ENCODE data around the gene HDAC4. TPM values are rescaled to one million over a fixed set of nuclear protein-coding genes. Genes with fewer than 3 reads are reported as not detected.
A peak's percentile ranks its signal among the peaks of the same experiment; 100 is the strongest.

Gene HDAC4
- total and polyA plus RNA-seq, 2 experiments from 2014 or later = 8.1 to 41.8 TPM

DNA sequence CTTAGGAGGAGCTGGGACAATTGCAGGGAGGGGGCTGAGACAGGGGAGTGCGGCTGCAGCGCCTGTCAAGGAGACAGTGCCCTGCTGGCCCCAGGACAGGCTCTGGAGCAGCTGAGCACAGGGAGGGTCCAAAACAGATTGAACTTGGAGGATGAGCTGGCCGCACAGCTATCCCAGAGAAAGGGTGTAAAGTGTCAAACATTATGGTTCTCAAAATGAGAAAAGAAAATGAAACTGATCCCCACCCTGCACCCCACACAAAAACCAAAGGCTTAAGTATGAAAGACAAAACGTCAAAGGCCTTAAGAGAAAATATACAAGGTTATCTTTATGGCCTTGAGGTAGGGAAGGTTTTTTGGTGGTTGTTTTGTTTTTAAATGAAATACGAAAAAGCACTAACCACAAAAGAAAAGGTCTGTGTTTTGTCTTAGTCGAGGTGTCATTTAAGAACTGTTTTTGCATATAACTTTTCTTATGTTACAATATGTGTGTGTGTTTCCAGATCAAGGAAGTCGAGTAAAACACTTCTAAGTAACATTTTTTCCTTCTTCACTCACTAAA is 111.8 kb downstream of the HDAC4 start:
- Histone ChIP-seq H3K79me2 (replicated peaks; ENCODE audit: insufficient read depth) (peaks cover 82% of the 10 kb centered on the region), H3K27ac (ENCODE audit: low read depth) (no peak overlapping the region; the same call in 1 of the 2 replicates)

DNA sequence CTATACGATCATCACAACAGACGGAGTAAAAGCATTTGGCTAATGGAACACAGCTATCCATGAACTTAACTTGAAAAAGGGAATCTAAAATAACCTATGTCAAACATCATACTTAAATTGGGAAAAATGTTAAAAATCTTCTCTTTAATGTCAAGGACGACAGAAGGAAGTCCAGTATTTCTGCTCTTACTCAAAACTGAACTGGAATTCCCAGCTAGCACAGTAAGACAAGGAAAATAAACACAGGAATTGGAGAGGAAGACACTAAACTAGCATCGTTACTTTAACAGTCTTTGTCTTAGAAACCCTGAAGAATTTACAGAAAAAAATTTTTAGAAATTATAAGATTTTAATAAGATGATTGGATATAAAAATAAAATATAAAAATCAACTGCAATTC is 112.6 kb downstream of the HDAC4 start:
- ATAC-seq = no peak
- Histone ChIP-seq H3K27me3 (ENCODE audit: insufficient read depth) (no peaks in the 10 kb centered on the region), H3K9me2 (ENCODE audit: insufficient read depth) (no peaks in the 10 kb centered on the region), H3K36me3 (ENCODE audit: insufficient read depth) (no peaks in the 10 kb centered on the region), H4K20me1 (replicated peaks; ENCODE audit: insufficient read depth) (no peaks in the 10 kb centered on the region; the same call in none of the 2 replicates), H3K4me2 (no peak overlapping the region), H3F3A (replicated peaks; ENCODE audit: low read depth) (no peaks in the 10 kb centered on the region; the same call in 1 of the 2 replicates), H3K27ac (ENCODE audit: low read depth) (no peak overlapping the region), H2AFZ (no peak overlapping the region), H3K4me3 (no peak overlapping the region), H3K79me2 (replicated peaks; ENCODE audit: insufficient read depth) (peaks cover 79% of the 10 kb centered on the region), H3K4me1 (ENCODE audit: insufficient read depth) (peaks cover 29% of the 10 kb centered on the region)
- H3K36me3 Mint-ChIP-seq (ENCODE audit: low read depth) = no peaks in the 10 kb centered on the region
- H3K27me3 Mint-ChIP-seq (ENCODE audit: insufficient read depth, low read depth, poor library complexity) = peaks cover 21% of the 10 kb centered on the region
- no peaks in the 10 kb centered on the region for H3K9me3 Mint-ChIP-seq
- no peak overlapping the region for H3K27ac Mint-ChIP-seq
- TF ChIP-seq, protein P1, sequence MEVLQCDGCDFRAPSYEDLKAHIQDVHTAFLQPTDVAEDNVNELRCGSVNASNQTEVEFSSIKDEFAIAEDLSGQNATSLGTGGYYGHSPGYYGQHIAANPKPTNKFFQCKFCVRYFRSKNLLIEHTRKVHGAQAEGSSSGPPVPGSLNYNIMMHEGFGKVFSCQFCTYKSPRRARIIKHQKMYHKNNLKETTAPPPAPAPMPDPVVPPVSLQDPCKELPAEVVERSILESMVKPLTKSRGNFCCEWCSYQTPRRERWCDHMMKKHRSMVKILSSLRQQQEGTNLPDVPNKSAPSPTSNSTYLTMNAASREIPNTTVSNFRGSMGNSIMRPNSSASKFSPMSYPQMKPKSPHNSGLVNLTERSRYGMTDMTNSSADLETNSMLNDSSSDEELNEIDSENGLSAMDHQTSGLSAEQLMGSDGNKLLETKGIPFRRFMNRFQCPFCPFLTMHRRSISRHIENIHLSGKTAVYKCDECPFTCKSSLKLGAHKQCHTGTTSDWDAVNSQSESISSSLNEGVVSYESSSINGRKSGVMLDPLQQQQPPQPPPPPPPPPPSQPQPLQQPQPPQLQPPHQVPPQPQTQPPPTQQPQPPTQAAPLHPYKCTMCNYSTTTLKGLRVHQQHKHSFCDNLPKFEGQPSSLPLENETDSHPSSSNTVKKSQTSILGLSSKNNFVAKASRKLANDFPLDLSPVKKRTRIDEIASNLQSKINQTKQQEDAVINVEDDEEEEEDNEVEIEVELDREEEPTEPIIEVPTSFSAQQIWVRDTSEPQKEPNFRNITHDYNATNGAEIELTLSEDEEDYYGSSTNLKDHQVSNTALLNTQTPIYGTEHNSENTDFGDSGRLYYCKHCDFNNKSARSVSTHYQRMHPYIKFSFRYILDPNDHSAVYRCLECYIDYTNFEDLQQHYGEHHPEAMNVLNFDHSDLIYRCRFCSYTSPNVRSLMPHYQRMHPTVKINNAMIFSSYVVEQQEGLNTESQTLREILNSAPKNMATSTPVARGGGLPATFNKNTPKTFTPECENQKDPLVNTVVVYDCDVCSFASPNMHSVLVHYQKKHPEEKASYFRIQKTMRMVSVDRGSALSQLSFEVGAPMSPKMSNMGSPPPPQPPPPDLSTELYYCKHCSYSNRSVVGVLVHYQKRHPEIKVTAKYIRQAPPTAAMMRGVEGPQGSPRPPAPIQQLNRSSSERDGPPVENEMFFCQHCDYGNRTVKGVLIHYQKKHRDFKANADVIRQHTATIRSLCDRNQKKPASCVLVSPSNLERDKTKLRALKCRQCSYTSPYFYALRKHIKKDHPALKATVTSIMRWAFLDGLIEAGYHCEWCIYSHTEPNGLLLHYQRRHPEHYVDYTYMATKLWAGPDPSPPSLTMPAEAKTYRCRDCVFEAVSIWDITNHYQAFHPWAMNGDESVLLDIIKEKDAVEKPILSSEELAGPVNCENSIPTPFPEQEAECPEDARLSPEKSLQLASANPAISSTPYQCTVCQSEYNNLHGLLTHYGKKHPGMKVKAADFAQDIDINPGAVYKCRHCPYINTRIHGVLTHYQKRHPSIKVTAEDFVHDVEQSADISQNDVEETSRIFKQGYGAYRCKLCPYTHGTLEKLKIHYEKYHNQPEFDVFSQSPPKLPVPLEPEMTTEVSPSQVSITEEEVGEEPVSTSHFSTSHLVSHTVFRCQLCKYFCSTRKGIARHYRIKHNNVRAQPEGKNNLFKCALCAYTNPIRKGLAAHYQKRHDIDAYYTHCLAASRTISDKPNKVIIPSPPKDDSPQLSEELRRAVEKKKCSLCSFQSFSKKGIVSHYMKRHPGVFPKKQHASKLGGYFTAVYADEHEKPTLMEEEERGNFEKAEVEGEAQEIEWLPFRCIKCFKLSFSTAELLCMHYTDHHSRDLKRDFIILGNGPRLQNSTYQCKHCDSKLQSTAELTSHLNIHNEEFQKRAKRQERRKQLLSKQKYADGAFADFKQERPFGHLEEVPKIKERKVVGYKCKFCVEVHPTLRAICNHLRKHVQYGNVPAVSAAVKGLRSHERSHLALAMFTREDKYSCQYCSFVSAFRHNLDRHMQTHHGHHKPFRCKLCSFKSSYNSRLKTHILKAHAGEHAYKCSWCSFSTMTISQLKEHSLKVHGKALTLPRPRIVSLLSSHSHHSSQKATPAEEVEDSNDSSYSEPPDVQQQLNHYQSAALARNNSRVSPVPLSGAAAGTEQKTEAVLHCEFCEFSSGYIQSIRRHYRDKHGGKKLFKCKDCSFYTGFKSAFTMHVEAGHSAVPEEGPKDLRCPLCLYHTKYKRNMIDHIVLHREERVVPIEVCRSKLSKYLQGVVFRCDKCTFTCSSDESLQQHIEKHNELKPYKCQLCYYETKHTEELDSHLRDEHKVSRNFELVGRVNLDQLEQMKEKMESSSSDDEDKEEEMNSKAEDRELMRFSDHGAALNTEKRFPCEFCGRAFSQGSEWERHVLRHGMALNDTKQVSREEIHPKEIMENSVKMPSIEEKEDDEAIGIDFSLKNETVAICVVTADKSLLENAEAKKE (CRISPR knock-in tag; IDR thresholded peaks at IDR 0.05) = no peak
- no peak for DNase-seq (ENCODE audit: low spot score)
- H3K4me1 Mint-ChIP-seq = peaks cover 75% of the 10 kb centered on the region
- H3K4me3 Mint-ChIP-seq = no peak overlapping the region

More for the DNA sequence above, 111.8 kb downstream of the HDAC4 start:
- DNase-seq (ENCODE audit: low spot score) = no peak
- H4K20me1 ChIP-seq (replicated peaks; ENCODE audit: insufficient read depth) = no peaks in the 10 kb centered on the region; the same call in none of the 2 replicates
- H3K4me1 ChIP-seq (ENCODE audit: insufficient read depth) = peaks cover 35% of the 10 kb centered on the region
- Mint-ChIP-seq H3K4me3 (no peak overlapping the region), H3K4me1 (peaks cover 81% of the 10 kb centered on the region), H3K9me3 (no peaks in the 10 kb centered on the region), H3K27ac (peak overlapping the region; percentile 46), H3K36me3 (ENCODE audit: low read depth) (no peaks in the 10 kb centered on the region), H3K27me3 (ENCODE audit: insufficient read depth, low read depth, poor library complexity) (peaks cover 24% of the 10 kb centered on the region)
- H3F3A ChIP-seq (replicated peaks; ENCODE audit: low read depth) = no peaks in the 10 kb centered on the region; the same call in 1 of the 2 replicates
- TF ChIP-seq, protein P2, sequence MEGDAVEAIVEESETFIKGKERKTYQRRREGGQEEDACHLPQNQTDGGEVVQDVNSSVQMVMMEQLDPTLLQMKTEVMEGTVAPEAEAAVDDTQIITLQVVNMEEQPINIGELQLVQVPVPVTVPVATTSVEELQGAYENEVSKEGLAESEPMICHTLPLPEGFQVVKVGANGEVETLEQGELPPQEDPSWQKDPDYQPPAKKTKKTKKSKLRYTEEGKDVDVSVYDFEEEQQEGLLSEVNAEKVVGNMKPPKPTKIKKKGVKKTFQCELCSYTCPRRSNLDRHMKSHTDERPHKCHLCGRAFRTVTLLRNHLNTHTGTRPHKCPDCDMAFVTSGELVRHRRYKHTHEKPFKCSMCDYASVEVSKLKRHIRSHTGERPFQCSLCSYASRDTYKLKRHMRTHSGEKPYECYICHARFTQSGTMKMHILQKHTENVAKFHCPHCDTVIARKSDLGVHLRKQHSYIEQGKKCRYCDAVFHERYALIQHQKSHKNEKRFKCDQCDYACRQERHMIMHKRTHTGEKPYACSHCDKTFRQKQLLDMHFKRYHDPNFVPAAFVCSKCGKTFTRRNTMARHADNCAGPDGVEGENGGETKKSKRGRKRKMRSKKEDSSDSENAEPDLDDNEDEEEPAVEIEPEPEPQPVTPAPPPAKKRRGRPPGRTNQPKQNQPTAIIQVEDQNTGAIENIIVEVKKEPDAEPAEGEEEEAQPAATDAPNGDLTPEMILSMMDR (conservative IDR thresholded peaks at IDR 0.05; ENCODE audit: low read depth in 2 of 2) = no peak
- TF ChIP-seq POLR2AphosphoS5 (IDR thresholded peaks at IDR 0.05; ENCODE audit: low read depth) = no peak
- ATAC-seq = no peak
- no peaks in the 10 kb centered on the region for H3K27me3 ChIP-seq (ENCODE audit: insufficient read depth)
- 0 out of 2 replicates have a peak overlapping the region, but pooled peaks have one; percentile 51 for H3K4me2 ChIP-seq
- no peaks in the 10 kb centered on the region for H3K36me3 ChIP-seq (ENCODE audit: insufficient read depth)
- no peak overlapping the region for H3K4me3 ChIP-seq
- no peak overlapping the region for H2AFZ ChIP-seq
- H3K9me2 ChIP-seq (ENCODE audit: insufficient read depth) = no peaks in the 10 kb centered on the region

Data from GM23338 (cell line).